ENCODE measurements around the gene PTPRU.
"Not testable (repeated sequence)": the region's sequence is repeated elsewhere in the genome, so short reads cannot be mapped to it uniquely, and the experiment has no call there.

The PTPRU gene

DNA sequence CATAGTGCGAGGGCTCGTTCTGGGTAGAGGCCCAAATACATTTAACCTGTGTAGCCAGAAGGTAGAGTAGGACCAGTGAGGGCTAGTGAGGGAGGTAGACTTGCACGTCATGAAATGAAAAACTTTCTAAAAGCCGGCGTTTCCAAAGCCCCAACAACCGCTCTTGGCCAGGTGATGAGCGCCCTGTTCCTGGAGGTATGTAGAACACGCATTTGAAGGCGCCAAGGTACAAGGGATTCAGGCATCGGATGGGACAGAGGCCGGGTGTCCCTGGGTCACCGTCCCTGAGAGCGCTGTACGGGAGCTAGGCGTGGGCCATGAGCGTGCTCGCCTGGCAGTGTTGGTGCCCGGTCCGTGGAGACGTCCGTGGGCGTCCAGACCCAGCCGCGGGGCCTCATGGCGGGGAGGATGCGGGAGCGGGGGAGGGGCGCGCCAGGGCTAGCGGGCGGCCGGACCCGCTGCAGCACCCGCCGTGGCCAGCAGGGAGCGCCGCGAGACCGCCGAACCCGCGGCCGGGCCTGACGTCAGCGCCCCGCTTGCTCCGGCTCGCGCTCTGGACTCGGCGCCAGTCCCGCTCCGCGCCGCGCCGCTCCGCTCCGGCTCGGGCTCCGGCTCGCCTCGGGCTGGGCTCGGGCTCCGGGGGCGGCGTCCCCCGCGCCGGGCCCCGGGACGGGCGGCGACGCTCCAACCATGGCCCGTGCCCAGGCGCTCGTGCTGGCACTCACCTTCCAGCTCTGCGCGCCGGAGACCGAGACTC is at the start of gene PTPRU:
Gene PTPRU, plus strand, starts transcription at position 568 of the 757 bp plus-strand sequence. Its CDS starts 123 bp downstream, at position 691.
- DNase-seq: no peak

DNA sequence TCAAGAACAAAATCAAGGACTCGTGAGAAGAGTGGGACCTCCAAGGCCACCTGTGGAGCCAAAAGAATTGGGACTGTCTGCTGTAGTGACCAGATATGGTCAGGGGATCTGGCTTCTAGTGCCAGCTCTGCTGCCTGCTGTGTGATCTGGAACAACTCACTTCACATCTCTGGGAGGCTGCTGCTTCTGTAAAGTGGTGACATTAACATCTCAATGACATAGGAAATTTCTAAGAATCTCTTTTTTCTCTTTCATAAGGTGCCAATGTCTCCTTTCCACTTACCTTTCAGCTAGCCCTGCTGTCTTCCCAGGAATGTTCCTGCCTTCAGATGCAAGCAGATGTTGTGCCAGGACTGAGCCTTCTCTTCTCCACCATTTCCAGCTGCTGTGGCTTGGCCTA is 49.6 kb upstream of the PTPRU start:
- DNase-seq: no peak

DNA sequence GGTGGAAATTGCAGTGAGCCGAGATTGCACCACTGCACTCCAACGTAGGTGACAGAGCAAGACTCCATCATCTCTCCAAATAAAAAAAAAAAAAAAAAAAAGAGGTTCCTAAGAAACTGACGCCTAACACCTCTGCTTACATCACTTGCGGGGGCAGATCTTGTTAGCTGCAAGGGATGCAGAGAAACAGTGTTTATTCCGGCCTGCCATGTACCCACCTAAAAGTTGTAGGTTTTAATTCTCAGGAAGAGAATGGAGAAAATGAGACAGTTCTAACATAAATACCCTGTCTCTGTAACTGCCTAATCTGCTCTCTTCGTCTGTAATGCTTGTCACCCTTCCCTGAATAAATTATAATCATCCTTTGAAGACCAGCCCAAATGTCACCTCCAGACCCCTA is 45.6 kb upstream of the PTPRU start:
- no peak for DNase-seq

DNA sequence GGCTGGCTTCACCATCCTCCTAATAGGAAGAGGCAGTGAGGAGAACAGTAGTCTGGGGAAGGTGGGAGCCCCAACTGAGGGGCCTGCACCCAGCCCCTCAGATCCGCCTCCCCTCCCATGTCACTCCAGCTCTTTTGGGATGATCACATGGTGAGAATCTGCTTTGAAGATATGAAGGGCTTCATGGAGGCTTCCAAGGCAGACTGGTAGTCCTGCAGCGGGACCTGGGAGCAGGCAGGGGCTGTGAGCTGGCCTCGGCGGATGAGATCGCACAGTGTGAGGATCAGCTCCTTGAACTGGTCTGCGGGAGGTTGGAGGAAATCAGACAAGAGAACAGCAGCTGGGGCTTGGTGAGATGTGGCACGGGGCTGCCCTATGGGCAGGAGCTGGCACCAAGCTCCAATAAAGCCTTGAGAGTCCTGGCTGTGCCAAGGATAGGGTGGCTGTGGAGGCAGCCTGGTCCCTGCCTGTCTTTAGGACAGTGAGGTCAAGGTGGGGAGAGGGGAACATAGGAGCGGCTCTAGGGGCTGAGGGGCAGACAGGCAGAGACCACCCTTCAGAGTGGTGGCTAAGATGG is 42.4 kb upstream of the PTPRU start:
- DNase-seq: no peak

DNA sequence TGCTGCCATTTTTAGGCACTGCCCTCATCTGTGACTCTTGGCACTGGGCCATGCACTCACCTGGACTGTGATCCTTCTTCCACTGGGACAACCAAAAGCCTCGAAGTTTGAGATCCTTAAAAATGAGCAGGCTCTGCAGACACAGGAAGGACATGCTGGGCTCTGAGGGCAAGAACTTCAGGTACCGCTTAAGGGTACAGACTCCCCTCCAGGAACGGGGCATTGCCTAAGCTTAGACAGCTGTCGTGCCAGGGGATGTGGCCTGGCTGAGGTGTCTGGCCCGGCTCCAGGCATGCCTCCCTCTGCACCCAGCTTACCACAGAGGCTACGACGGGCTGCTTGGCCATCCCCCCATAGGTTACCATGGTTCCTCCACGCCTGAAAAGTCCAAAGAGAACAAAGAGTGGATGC is 40.4 kb upstream of the PTPRU start:
- no peak for DNase-seq

DNA sequence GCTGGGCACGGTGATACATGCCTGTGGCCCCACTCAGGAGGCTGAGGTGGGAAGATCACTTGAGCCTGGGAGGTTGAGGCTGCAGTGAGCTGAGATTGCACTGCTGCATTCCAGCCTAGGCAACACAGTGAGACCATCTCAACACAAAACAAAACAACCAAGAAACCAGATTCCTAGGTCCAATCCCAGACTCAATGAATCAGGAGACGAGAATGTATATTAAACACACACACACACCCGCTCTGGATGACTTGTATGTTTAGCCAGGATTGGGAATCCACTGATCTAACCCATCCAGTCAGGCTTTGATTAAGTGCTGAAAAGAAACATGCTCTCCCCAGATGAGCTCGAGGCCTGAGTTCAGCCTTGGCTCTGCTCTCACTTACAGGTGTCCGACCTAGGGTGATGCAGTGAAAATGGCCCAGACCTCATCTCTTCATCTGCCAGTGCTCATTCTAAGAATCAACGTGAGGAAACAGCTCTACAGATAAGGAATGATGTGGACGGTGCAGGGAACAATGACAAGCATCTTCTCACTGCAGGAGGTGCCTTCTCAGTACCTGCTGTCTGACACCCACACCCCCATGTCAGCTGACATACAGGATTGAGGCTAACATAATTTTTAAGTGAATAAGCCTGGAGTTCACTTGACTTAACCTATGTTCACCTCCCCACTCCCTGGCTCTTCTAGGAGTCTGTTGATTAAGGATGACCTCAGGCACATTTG is 39.3 kb upstream of the PTPRU start:
- DNase-seq: no peak

DNA sequence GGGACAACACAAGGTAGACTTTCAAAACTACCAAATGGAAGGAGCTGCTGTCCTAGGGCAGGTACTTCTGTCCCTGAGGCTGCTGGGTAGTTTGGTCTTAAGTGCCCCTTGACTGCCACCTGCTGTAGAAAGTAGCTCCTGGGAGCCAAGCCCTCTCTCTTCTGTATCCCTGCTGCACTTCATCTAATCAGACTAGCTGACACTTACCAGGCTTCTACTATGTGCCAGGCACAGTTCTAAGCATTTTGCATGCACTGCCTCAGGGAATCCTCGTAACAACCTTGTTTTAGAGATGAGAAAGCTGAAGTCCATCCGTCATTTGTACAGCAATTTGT is 38.8 kb upstream of the PTPRU start:
- peak; percentile 1 for DNase-seq

DNA sequence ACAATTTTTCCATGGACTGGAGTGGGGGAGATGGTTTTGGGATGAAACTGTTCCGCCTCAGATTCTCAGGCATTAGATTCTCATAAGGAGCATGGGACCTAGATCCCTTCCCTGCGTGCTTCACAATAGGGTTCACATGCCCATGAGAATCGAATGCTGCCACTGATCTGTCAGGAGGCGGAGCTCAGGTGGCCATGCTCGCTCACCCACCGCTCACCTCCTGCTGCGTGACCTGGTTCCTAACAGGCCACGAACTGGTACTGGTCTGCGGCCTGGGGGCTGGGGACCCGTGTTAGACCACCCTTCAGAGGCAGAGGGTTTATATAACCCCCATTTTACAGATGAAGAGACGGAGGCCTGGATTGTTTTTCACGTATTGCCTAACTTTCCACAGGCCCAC is 38.3 kb upstream of the PTPRU start:
- DNase-seq: no peak

DNA sequence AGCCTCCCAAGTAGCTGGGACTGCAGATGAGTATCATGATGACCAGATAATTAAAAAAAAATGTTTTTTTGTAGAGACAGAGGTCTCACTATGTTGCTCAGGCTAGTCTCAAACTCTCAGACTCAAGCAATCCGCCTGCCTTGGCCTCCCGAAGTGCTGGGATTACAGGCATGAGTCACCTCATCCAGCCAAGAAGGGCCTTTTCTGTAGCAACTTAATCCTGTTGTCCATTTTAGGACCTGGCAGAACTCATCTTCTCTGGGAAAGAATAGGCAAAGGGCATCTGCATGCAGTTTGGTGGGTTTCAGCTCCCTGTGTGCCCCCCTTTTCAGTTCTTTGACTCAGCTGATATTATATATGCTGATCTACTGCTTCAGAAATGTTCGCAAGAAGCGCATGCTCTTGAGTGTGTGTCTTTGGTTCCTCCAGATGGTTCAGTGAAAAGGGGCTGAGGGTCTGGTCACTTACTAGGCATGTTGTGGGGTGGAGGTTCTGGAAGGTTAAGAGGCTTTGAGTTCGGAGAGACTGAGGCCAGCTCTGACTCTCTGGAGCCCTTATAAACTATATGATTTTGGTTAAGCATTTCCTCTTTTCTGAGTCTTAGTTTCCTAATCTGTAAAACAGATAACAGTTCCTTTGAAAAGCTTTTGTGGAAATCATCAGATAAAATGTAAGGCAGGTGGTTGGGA is 35.3 kb upstream of the PTPRU start:
- DNase-seq: no peak

DNA sequence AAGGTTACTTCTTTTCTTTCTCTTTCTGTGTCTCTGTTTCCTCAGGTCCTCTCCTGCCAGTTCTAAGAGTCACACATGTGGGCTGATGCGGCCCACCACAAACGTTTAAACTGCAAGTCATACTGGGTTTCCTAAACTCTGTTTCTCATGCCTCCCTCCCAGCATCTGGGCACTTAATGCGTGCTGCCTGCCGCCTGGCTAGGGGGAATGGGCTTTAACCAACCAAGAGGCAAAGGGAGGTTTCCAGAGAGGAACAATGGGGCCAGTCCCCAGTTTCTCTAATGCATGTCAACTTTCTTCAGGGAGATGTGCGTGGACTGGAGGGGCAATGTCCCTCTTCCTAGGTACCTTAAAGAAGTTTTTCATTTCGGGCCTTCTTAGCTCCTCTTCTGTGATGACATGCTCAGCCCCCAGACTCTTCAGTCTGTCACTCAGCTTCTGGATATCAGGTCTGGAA is 34.7 kb upstream of the PTPRU start:
- no peak for DNase-seq

DNA sequence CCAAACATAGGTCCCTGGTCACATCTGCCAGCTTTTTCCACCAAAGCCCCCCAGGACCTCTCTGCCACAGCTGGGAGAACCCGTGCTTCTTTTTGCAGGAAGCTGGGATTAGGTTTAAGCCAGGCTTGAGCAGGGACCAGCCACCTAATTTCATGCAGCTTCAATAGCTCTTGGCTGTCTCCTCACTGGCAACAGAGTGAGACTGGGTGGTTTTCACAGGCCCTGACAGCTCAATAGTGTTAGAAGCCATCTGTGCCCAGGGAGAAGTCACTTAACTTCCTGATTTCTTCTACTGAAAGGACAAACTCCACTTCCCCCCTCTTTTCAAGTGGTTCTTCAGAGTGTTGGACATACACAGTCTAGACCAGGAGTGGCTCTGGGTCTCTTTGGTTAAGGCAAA is 34.3 kb upstream of the PTPRU start:
- no peak for DNase-seq

DNA sequence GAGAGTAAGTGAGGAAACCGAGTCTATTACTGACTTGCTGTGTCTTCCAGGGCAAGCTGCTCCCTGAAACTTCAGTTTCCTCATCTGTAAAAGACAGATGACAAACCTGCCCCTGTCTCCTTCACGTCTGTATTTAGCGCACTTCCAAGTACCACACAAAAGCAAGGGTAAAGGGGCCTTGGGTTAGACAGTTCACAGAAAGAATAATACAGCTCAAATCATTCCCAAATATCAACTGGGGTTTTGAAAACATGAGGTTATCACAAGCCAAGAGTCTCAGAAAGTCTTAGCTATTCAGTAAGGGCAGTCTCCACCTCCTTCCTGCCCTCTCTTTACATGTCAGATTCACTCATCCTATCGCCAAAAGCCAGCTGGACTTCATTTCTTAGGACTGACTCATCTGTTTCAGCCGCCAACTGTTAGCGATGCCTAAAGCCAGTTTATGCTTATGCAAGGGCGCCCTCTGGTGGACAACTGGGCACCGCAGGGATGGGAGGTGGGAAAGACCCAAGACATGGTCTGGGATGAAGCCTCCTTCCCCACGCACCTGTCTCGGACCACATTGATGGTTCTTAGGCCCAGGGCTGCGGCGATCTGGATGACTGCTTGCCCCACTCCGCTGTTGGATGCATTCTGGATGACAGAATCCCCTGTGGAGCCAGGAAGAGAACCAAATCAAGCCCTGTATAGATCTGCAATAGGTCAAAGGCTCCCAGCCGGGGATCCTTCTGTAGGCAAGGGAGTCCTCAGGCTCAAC is 33.6 kb upstream of the PTPRU start:
- DNase-seq: peak; percentile 51

DNA sequence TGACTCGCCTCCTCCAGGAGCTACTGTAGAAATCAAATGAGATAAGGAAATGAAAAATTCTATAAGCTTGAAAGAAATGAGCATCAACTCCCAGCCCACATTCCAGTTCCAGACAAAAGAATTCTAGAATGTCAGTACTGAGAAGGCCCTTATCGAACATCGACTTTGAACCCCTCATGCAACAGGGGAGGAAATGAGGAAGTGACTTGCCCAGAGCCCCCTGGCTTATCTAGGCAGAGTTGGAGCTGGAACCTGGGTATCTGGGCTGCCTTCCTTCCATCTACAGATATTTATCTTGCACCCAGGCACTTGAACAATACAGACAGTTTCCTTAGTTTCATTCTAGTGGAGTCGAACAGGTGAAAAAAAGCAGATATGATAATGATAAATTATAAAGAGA is 27.9 kb upstream of the PTPRU start:
- no peak for DNase-seq

DNA sequence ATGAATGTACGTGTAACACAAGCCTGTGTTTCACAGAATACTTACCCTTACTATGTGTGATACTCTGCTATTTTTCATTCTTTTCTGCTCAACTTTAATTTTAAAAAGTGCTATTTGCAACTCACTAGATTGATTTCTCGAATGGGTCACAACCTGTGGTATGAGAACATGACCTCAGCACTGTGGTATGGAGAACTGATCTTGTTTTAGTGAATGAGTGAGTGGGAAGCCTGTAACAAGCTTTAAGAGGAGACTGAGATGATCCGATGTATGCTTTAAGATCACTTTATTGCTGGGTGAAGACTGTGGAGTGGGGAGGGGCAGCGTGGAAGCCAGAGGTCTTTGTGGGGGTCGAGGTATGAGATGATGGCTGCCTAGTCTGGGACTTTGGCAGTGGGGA is 27.1 kb upstream of the PTPRU start:
- no peak for DNase-seq

DNA sequence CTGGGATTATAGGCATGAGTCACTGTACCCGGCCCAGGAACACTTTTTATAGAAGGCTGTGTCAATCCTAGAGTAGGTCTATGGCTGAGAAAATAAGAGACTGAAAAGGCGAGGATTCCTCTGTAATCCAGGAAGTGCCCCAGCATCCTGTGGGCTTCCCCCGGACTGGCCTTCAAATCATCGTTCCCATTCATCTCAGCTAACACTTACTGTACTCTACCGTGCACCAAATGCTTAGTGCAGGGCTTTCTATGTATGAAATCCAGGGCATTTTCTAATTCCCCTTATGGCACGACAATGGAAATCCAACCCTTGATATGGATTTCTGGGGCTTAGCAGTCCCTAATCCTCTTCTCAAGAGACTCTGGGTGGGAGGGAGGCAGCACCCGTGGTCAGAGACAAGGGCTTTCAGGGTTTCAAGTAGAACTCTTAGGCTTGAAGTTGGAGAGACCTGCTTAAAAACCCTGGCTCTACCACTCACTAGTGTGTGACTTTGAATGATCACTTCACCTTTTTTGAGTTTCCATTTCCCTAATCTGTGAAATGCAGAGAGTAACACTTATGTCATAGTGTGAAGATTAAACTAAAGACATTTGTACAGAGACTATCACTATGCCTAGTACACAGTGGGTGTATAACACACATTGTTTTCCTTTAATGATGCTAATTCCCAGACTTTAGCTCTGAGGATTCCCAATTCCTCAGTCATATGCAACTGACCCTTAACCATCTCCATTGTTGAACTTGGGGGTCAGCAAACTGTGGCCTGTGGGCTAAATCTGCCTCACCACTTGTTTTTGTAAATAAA is 25.8 kb upstream of the PTPRU start:
- DNase-seq: no peak

DNA sequence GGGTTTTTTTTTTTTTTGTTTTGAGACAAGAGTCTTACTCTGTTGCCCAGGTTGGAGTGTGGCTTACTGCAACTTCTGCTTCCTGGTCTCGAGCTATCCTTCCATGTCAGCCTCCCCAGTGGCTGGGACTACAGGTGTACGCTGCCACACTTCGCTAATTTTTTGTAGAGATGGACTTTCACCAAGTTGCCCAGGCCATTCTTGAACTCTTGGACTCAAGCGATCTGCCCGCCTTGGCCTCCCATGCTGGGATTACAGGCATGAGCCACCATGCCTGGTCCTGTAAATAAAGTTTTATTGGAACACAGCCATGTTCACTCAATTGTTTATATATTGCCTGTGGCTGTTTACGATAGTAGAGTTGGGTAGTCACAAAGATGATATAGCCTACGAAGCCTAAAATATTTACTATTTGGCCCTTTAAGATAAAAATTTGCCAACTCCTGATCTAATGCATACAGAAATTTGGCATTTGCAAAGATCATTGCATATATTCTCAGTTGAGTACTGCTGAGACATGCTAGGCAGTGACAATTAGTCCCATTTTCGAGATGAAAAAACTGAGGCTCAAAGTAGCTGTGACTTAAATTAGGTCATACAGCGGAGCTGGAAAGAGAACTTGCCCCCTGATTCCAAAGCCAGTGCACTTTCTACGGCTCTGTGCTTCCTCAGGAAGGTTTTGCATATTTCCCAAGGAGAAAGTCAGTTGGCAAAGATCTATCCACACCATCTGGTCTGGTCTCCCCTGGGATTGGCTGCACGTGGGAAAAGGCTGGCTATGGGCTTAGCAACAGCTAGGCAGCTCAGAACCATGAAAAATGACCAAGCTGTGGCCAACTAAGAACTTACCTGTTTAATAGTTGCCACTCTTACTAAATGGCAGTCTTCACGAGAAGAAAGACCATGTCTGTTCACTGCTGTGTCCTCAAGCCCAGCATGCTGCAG is 25.0 kb upstream of the PTPRU start:
- DNase-seq: no peak

DNA sequence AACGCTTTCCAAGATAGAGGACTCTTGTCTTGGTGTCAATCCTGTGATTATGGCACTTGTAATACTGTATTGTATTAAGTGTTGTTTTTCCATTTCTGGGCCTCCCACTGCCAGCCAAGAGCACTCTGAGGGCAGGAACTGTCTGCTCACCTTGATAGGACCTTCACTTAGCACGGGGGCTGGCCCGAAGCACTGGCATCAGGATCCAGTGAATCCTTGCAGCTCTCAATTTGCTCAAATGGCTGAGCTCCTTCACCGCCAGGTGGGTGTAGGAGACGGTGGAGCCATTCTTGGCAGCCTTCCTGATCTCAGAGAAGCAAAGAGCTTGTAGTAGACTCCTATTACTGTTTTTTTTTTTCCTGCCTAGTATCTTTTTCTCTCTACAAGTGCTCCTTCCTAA is 23.3 kb upstream of the PTPRU start:
- no peak for DNase-seq

DNA sequence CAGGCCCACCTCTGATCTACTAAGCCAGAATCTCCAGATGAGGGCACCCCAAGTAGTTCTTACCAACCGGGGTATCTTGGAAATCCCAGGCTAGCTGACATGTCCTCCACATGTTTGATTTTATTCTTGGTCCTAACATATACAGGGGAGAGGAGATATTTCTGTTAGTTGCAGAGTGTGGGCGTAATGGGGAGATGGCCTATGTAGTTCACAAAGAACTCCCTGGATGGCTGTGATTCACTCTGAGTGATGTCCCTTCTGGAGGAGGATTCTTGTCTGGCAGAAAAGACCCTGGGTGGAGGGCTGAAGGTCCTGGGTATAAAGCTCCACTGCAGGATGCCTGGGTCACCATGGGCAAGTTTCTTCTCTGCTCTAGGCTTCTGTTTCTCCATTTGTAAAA is 18.7 kb upstream of the PTPRU start:
- DNase-seq: no peak

DNA sequence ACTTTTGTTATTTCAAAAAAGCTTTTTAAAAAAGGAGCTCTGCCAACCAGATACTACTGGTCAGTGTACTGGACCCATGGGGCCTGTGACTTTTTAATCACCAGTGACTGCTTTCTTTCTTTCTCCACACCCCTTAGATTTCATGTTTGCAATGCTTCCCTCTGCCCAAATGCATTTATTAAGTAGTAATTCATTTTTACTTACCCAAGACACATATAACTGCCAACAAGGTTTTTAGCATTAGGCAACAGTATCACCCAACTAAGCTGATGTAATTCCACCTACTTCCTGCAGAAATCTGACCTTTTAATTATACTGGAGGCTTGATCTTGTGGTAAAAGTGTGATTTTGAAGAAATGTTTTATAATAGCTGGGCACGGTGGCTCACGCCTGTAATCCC is 18.1 kb upstream of the PTPRU start:
- DNase-seq: no peak

DNA sequence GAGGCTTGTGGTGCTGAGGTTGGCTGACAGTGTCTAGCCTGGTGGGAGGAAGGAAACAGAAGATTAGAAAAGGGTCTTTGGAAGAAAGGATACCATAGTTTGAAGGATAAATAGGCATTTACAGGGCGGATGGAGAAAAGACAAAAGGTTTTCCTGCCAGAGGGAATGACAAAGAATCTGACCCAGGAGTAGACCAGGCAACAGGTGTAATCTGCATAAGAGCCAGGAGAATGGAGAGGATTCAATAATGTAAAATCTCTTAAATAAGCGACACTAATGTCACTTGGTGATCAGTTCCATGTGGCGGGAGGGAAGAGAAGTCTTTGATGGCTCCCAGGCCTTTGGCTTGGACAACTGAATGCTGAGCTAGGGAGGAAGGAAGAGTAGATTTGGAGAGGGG is 15.0 kb upstream of the PTPRU start:
- DNase-seq: no peak

DNA sequence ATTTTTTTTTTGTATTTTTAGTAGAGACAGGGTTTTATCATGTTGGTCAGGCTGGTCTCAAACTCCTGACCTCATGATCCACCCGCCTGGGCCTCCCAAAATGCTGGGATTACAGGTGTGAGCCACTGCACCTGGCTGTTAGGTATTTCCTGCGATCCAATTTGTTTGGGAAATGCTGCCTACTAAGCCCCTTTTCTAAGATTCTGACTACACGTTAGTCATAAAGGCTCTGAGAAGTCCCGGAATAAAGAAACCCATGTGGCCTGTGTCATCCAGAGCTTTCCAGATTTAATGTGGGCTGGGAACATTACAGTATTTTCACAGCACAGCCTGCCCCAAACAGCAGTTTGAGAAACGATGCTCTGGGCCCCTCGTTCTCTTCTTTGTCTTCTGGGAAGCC is 14.1 kb upstream of the PTPRU start:
- not testable (repeated sequence) for DNase-seq
